GM10266 (cell line): ENCODE data around the gene CD163.
A peak's percentile ranks its signal among the peaks of the same experiment; 100 is the strongest.

ENCODE experiments used
- DNase-seq: peaks from one replicate; pipeline ENCODE4 v3.0.0; 2012; ENCODE audit errors: extremely low spot score
- CTCF ChIP-seq: IDR thresholded peaks from 2 replicates; pipeline ENCODE4 v1.5.1; 2012; ENCODE audit warnings: mild to moderate bottlenecking, low read depth; ENCODE audit not compliant: control insufficient read depth, insufficient read depth; ENCODE audit errors: missing control alignments

The CD163 gene

GRCh38 chr12:7486512-7486911 lies 17.1 kb downstream of the CD163 start:
- TF ChIP-seq CTCF, result no peak
- no peak for DNase-seq

GRCh38 chr12:7485095-7485494 lies 18.5 kb downstream of the CD163 start:
- DNase-seq, result no peak
- TF ChIP-seq CTCF, result no peak

- no peak for DNase-seq
These were observed 20.2 kb downstream of the CD163 start for GRCh38 chr12:7483343-7483742.

GRCh38 chr12:7479771-7480170 lies 23.8 kb downstream of the CD163 start:
- DNase-seq, result no peak

More at GRCh38 chr12:7483343-7483742, 20.2 kb downstream of the CD163 start:
- TF ChIP-seq CTCF, result no peak

GRCh38 chr12:7472060-7472459 lies 31.5 kb downstream of the CD163 start:
- no peak for TF ChIP-seq CTCF
- DNase-seq, result no peak

More at GRCh38 chr12:7479771-7480170, 23.8 kb downstream of the CD163 start:
- TF ChIP-seq CTCF, result no peak

GRCh38 chr12:7460375-7461259 lies 43.0 kb downstream of the CD163 start:
- TF ChIP-seq CTCF, result peak; percentile 83
- peak; percentile 63 for DNase-seq

- TF ChIP-seq CTCF, result no peak
These were observed 43.6 kb downstream of the CD163 start for GRCh38 chr12:7459973-7460372.

More at GRCh38 chr12:7459973-7460372, 43.6 kb downstream of the CD163 start:
- DNase-seq, result no peak
